CD14-positive monocyte (primary cell): ENCODE data around the gene KCTD13. TPM values are rescaled to one million over a fixed set of nuclear protein-coding genes. Genes with fewer than 3 reads are reported as not detected.

Experiments used
- DNase-seq, 3 donors: peaks; one replicate each; pipeline ENCODE4 v3.0.0-alpha.2; 2011 to 2022
- H2AFZ ChIP-seq: 2 replicates; pipeline ENCODE4 v1.6.0; 2012; ENCODE audit warnings: mild to moderate bottlenecking, low read depth, low read length, inconsistent platforms; ENCODE audit not compliant: insufficient read depth, poor library complexity, severe bottlenecking
- H3K27ac ChIP-seq, 2 donors: 1 replicate in 1 of 2; 2 replicates in 1 of 2; pipeline ENCODE4 v1.5.1; 2012 to 2013; ENCODE audit warnings: low read length in 2 of 2, control low read depth in 1 of 2, inconsistent platforms in 1 of 2, low read depth in 1 of 2, mild to moderate bottlenecking in 1 of 2
- H3K27me3 ChIP-seq, 2 donors: one replicate each; pipeline versions ENCODE4 v1.6.0 to v1.6.1; 2011 to 2013; ENCODE audit warnings: low read length in 2 of 2; ENCODE audit not compliant: control insufficient read depth in 2 of 2, insufficient read depth in 2 of 2
- H3K36me3 ChIP-seq, 2 donors: replicated peaks in 1 of 2; 1 replicate in 1 of 2; 2 replicates in 1 of 2; pipeline versions ENCODE4 v1.5.1 to v1.6.1; 2012 to 2013; ENCODE audit warnings: low read length in 2 of 2, control low read depth in 1 of 2, inconsistent platforms in 1 of 2, mild to moderate bottlenecking in 1 of 2; ENCODE audit not compliant: insufficient read depth in 2 of 2, control insufficient read depth in 1 of 2
- H3K4me1 ChIP-seq, 2 donors: 1 replicate in 1 of 2; 2 replicates in 1 of 2; pipeline versions ENCODE4 v1.5.1 to v1.6.1; 2012 to 2013; ENCODE audit warnings: low read length in 2 of 2, control low read depth in 1 of 2, inconsistent platforms in 1 of 2, mild to moderate bottlenecking in 1 of 2, moderate library complexity in 1 of 2; ENCODE audit not compliant: insufficient read depth in 2 of 2, control insufficient read depth in 1 of 2
- H3K4me2 ChIP-seq: replicated peaks from 2 replicates; pipeline ENCODE3; 2012; ENCODE audit warnings: low read length, moderate library complexity, mild to moderate bottlenecking; ENCODE audit not compliant: poor library complexity, severe bottlenecking; ENCODE audit errors: extremely low read depth
- H3K4me3 ChIP-seq, 3 experiments: fragments of 200-600 bp in 1 of 3; sonication (generic) in 1 of 3; replicated peaks in 1 of 3; 1 replicate in 2 of 3; 2 replicates in 1 of 3; pipeline ENCODE4 v1.5.1; 2011 to 2013; ENCODE audit warnings: low read length in 3 of 3, mild to moderate bottlenecking in 3 of 3, control low read depth in 2 of 3, low read depth in 2 of 3, inconsistent platforms in 1 of 3, moderate library complexity in 1 of 3
- H3K79me2 ChIP-seq: 2 replicates; pipeline ENCODE4 v1.6.0; 2012; ENCODE audit warnings: mild to moderate bottlenecking, control low read depth, inconsistent platforms, low read length, moderate library complexity; ENCODE audit not compliant: insufficient read depth
- H3K9ac ChIP-seq: 2 replicates; pipeline ENCODE4 v1.6.0; 2017; ENCODE audit warnings: low read length, mild to moderate bottlenecking; ENCODE audit not compliant: insufficient read depth, poor library complexity, severe bottlenecking
- H3K9me3 ChIP-seq, 2 donors: replicated peaks in 1 of 2; 1 replicate in 1 of 2; 2 replicates in 1 of 2; pipeline versions ENCODE4 v1.5.1 to v1.6.1; 2012 to 2013; ENCODE audit warnings: low read length in 2 of 2, control low read depth in 1 of 2; ENCODE audit not compliant: control insufficient read depth in 1 of 2, insufficient read depth in 1 of 2
- H4K20me1 ChIP-seq: 2 replicates; pipeline ENCODE4 v1.6.0; 2012; ENCODE audit warnings: mild to moderate bottlenecking, low read length, control low read depth, moderate library complexity; ENCODE audit not compliant: insufficient read depth
- H3K27ac Mint-ChIP-seq, 7 donors: one replicate each; pipeline ENCODE4 v1.8.0; 2020; ENCODE audit warnings: mild to moderate bottlenecking in 7 of 7, mixed read lengths in 7 of 7, moderate library complexity in 6 of 7, inconsistent platforms in 2 of 7
- H3K27me3 Mint-ChIP-seq, 3 donors: one replicate each; pipeline ENCODE4 v1.8.0; 2021 to 2022; ENCODE audit warnings: low read depth in 3 of 3, mild to moderate bottlenecking in 3 of 3, mixed read lengths in 3 of 3, moderate library complexity in 3 of 3, inconsistent platforms in 1 of 3
- H3K36me3 Mint-ChIP-seq, 2 donors: one replicate each; pipeline ENCODE4 v1.8.0; 2020; ENCODE audit warnings: mixed read lengths in 2 of 2, inconsistent platforms in 1 of 2, mild to moderate bottlenecking in 1 of 2
- H3K4me1 Mint-ChIP-seq: one replicate; pipeline ENCODE4 v1.8.0; 2020; ENCODE audit warnings: mild to moderate bottlenecking, mixed read lengths
- H3K4me3 Mint-ChIP-seq, 2 donors: one replicate each; pipeline ENCODE4 v1.8.0; 2020; ENCODE audit warnings: mild to moderate bottlenecking in 2 of 2, mixed read lengths in 2 of 2, moderate library complexity in 1 of 2
- H3K9me3 Mint-ChIP-seq, 7 donors: one replicate each; pipeline ENCODE4 v1.8.0; 2020 to 2022; ENCODE audit warnings: mixed read lengths in 7 of 7, mild to moderate bottlenecking in 6 of 7, moderate library complexity in 6 of 7, inconsistent platforms in 2 of 7
- WGBS: methylation state at CpG from one replicate; pipeline ENCODE4 v1.1.5; 2013; ENCODE audit warnings: missing lambda C conversion rate; ENCODE audit not compliant: insufficient coverage; 5-methylcytosine and 5-hydroxymethylcytosine counted together
- intact Hi-C, 2 donors: fragments of 100-400 bp; cut with micrococcal nuclease; formaldehyde crosslinking; loops; one replicate each; pipeline versions ENCODE4 v1.15.0 to v1.15.1; 2023
- polyA plus RNA-seq, 3 donors: library from polyadenylated mRNA; depleted of rRNA in 1 of 3; unstranded in 2 of 3; stranded (reverse) in 1 of 3; fragments of 300-500 nt in 2 of 3; fragments of >200 nt in 1 of 3; fragmentation: Illumina TruSeq in 2 of 3; gene quantifications; 1 replicate in 2 of 3; 2 replicates in 1 of 3; pipeline ENCODE4 v1.2.3, GENCODE V29; 2012 to 2021
- TF ChIP-seq, protein P1 (sequence below): fragments of 200-600 bp; IDR thresholded peaks from one replicate; pipeline ENCODE4 v1.8.0; 2022; ENCODE audit warnings: antibody characterized with exemption, mild to moderate bottlenecking

The KCTD13 gene
- polyA plus RNA-seq, 3 donors, result 4.0 to 36.6 (median 4.7) TPM

GRCh38 chr16:29863669-29863984, 62.4 kb downstream of the KCTD13 start:
- Histone ChIP-seq H3K4me1 (peaks cover 13 to 24% of the 10 kb centered on the region in 2 donors), H3K79me2 (peaks cover 23% of the 10 kb centered on the region), H3K27ac (peak overlapping the region; percentile 65 to 100), H3K9me3 (no peaks in the 10 kb centered on the region), H3K4me3 (peak overlapping the region in 1 of 3 experiments; percentile 98), H2AFZ (peak overlapping the region; percentile 94), H4K20me1 (peaks cover 20% of the 10 kb centered on the region), H3K4me2 (peak overlapping the region; percentile 83), H3K9ac (peak overlapping the region; percentile 89), H3K27me3 (no peaks in the 10 kb centered on the region), H3K36me3 (peaks cover 27% of the 10 kb centered on the region in 2 donors)
- TF ChIP-seq, protein P1, sequence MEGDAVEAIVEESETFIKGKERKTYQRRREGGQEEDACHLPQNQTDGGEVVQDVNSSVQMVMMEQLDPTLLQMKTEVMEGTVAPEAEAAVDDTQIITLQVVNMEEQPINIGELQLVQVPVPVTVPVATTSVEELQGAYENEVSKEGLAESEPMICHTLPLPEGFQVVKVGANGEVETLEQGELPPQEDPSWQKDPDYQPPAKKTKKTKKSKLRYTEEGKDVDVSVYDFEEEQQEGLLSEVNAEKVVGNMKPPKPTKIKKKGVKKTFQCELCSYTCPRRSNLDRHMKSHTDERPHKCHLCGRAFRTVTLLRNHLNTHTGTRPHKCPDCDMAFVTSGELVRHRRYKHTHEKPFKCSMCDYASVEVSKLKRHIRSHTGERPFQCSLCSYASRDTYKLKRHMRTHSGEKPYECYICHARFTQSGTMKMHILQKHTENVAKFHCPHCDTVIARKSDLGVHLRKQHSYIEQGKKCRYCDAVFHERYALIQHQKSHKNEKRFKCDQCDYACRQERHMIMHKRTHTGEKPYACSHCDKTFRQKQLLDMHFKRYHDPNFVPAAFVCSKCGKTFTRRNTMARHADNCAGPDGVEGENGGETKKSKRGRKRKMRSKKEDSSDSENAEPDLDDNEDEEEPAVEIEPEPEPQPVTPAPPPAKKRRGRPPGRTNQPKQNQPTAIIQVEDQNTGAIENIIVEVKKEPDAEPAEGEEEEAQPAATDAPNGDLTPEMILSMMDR, result peak; percentile 11
- Mint-ChIP-seq H3K4me3 (peak overlapping the region in 1 of 2 donors; percentile 51), H3K9me3 (peaks cover 0 to 2% (median 0%) of the 10 kb centered on the region in 7 donors), H3K36me3 (peaks cover 26 to 28% of the 10 kb centered on the region in 2 donors), H3K4me1 (peaks cover 23% of the 10 kb centered on the region), H3K27me3 (peaks cover 0 to 14% (median 0%) of the 10 kb centered on the region in 3 donors), H3K27ac (peak overlapping the region; percentile 93 to 100 (median 100))
- intact Hi-C loops, result loop anchor here (2.0 to 10.0 kb wide), 5 partner anchors 41 to 111 kb away; partner anchors contain the start of genes KCTD13 (in 1 of the 2), MVP (in 1 of the 2), PAGR1 (in 1 of the 2) and TAOK2 (in 1 of the 2)
- WGBS, result 34% methylated on average over 4 of the region's 16 CpGs
- DNase-seq, result no peak

- peak within 1 kb of the TSS; percentile 93 to 100 (median 100) for H3K27ac Mint-ChIP-seq
- Histone ChIP-seq H3K27ac (peak within 1 kb of the TSS; percentile 65 to 100), H3K4me1 (peaks cover 13 to 24% of the 10 kb centered on the region in 2 donors), H3K4me2 (peak within 1 kb of the TSS; percentile 83), H3K9me3 (no peaks in the 10 kb centered on the region), H2AFZ (peak within 1 kb of the TSS; percentile 94), H3K9ac (peak within 1 kb of the TSS; percentile 89), H3K79me2 (peaks cover 23% of the 10 kb centered on the region), H3K4me3 (peak within 1 kb of the TSS; percentile 66 to 98 (median 75)), H3K36me3 (peaks cover 30 to 33% of the 10 kb centered on the region in 2 donors), H4K20me1 (peaks cover 23% of the 10 kb centered on the region), H3K27me3 (no peaks in the 10 kb centered on the region)
- 0% methylated on average over 24 of the region's 57 CpGs for WGBS
- H3K27me3 Mint-ChIP-seq, result peaks cover 0 to 14% (median 0%) of the 10 kb centered on the region in 3 donors
- peaks cover 23% of the 10 kb centered on the region for H3K4me1 Mint-ChIP-seq
- H3K4me3 Mint-ChIP-seq, result peak within 1 kb of the TSS; percentile 94 to 98
- intact Hi-C loops, result loop anchor here (2.0 to 10.0 kb wide), 5 partner anchors 41 to 112 kb away; partner anchors contain the start of genes KCTD13 (in 1 of the 2), MVP (in 1 of the 2), PAGR1 (in 1 of the 2) and TAOK2 (in 1 of the 2)
- TF ChIP-seq, protein P1, result peak; percentile 40
- peak; percentile 92 to 96 (median 94) for DNase-seq
- H3K9me3 Mint-ChIP-seq, result peaks cover 0 to 2% (median 0%) of the 10 kb centered on the region in 7 donors
- H3K36me3 Mint-ChIP-seq, result peaks cover 31 to 33% of the 10 kb centered on the region in 2 donors
Observed at GRCh38 chr16:29862884-29863668, 63.0 kb downstream of the KCTD13 start, which contains the start of gene CDIPT. CDIPT (minus strand) TSS chr16:29863226; CDS start chr16:29862857, 369 bp downstream.
